ENCODE data around the gene CALML4.

DNA sequence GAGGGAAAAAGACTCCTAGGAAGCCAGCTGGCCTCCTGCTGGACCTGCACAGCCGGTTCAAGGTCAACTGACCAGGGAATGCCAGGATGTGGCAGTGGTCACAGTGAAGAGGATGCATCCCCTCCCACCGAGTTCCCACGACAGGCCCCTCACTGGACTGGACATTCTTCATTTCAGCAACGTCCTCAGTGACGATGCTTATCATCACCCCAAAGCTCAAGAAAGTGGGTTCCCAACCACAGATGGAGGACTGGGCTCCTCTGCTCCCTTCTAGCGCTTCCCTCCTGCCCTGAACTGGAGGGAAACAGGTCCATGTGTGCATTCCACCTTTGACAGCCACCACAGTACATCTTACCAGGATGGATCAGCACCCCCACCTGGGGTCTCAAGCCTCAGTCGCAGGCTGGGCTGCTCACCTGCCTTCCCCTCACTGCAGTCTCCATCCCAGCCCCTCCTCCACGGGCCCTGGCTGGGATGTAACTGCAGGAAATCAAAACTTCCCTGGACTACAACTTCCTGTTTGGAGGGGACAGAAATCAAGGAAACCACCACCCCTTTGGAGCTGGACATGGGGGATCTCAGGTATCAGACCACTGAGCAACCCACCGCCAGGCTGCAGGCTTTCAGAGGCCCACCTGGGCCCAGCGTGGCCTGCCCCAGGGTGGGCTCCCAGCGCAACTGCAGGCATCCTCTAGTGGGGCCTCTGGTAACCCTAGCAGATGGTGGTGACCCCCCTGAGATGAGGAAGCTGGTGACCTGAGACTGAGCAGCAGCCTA, 7.3 kb downstream of the CALML4 start:
- no peak for TF ChIP-seq POLR2AphosphoS5 (IDR thresholded peaks at IDR 0.05)
- TF ChIP-seq, protein P1, sequence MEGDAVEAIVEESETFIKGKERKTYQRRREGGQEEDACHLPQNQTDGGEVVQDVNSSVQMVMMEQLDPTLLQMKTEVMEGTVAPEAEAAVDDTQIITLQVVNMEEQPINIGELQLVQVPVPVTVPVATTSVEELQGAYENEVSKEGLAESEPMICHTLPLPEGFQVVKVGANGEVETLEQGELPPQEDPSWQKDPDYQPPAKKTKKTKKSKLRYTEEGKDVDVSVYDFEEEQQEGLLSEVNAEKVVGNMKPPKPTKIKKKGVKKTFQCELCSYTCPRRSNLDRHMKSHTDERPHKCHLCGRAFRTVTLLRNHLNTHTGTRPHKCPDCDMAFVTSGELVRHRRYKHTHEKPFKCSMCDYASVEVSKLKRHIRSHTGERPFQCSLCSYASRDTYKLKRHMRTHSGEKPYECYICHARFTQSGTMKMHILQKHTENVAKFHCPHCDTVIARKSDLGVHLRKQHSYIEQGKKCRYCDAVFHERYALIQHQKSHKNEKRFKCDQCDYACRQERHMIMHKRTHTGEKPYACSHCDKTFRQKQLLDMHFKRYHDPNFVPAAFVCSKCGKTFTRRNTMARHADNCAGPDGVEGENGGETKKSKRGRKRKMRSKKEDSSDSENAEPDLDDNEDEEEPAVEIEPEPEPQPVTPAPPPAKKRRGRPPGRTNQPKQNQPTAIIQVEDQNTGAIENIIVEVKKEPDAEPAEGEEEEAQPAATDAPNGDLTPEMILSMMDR (IDR thresholded peaks at IDR 0.05) = no peak
